Neural progenitor cell (in vitro differentiated cells): Measurements from ENCODE around the gene MYCT1. TPM values are rescaled to one million over a fixed set of nuclear protein-coding genes. Genes with fewer than 3 reads are reported as not detected.
A peak's percentile ranks its signal among the peaks of the same experiment; 100 is the strongest.

Experiments used
- DNase-seq: peaks from one replicate; pipeline ENCODE4 v3.0.0-alpha.2; 2016; ENCODE audit warnings: low spot score
- H2AFZ ChIP-seq: fragments of 200-600 bp; sonication (generic); replicated peaks from 2 replicates; pipeline ENCODE4 v1.6.1; 2016; ENCODE audit warnings: antibody characterized with exemption
- H3F3A ChIP-seq: fragments of 200-600 bp; sonication (generic); 2 replicates; pipeline ENCODE4 v1.6.1; 2016; ENCODE audit warnings: antibody characterized with exemption, low read depth
- H3K27ac ChIP-seq: fragments of 200-600 bp; sonication (generic); 2 replicates; pipeline ENCODE4 v1.5.1; 2016; ENCODE audit warnings: mild to moderate bottlenecking
- H3K27me3 ChIP-seq: fragments of 200-600 bp; sonication (generic); 2 replicates; pipeline ENCODE4 v1.6.1; 2016; ENCODE audit warnings: mild to moderate bottlenecking, moderate library complexity
- H3K36me3 ChIP-seq: fragments of 200-600 bp; sonication (generic); 2 replicates; pipeline ENCODE4 v1.5.1; 2016
- H3K4me1 ChIP-seq: fragments of 200-600 bp; sonication (generic); 2 replicates; pipeline ENCODE4 v1.6.1; 2016; ENCODE audit warnings: mixed run types
- H3K4me2 ChIP-seq: fragments of 200-600 bp; sonication (generic); 2 replicates; pipeline ENCODE4 v1.6.1; 2016
- H3K4me3 ChIP-seq: fragments of 200-600 bp; sonication (generic); 2 replicates; pipeline ENCODE4 v1.5.1; 2016
- H3K79me2 ChIP-seq: fragments of 200-600 bp; sonication (generic); 2 replicates; pipeline ENCODE4 v1.6.1; 2016; ENCODE audit warnings: low read depth
- H3K9ac ChIP-seq: fragments of 200-600 bp; sonication (generic); 2 replicates; pipeline ENCODE4 v1.6.1; 2016
- H3K9me3 ChIP-seq: fragments of 200-600 bp; sonication (generic); 2 replicates; pipeline ENCODE4 v1.5.1; 2016; ENCODE audit warnings: low read depth
- H4K20me1 ChIP-seq: fragments of 200-600 bp; sonication (generic); 2 replicates; pipeline ENCODE4 v1.6.1; 2016; ENCODE audit warnings: low read depth
- H3K27ac Mint-ChIP-seq: 3 replicates; pipeline ENCODE4 v1.8.0; 2021; ENCODE audit warnings: mixed read lengths
- H3K27me3 Mint-ChIP-seq: 2 replicates; pipeline ENCODE4 v1.8.0; 2022; ENCODE audit warnings: low read depth, mild to moderate bottlenecking, inconsistent platforms, moderate library complexity, mixed read lengths; ENCODE audit not compliant: insufficient read depth
- H3K36me3 Mint-ChIP-seq: 3 replicates; pipeline ENCODE4 v1.8.0; 2021; ENCODE audit warnings: mixed read lengths
- H3K4me1 Mint-ChIP-seq: 3 replicates; pipeline ENCODE4 v1.8.0; 2021; ENCODE audit warnings: mixed read lengths
- H3K4me3 Mint-ChIP-seq: 3 replicates; pipeline ENCODE4 v1.8.0; 2021; ENCODE audit warnings: mild to moderate bottlenecking, moderate library complexity, mixed read lengths
- H3K9me3 Mint-ChIP-seq: 3 replicates; pipeline ENCODE4 v1.8.0; 2020; ENCODE audit warnings: mixed read lengths
- CTCF ChIP-seq: fragments of 200-600 bp; sonication (generic); IDR thresholded peaks from 2 replicates; pipeline ENCODE4 v1.5.1; 2017; ENCODE audit warnings: antibody characterized with exemption, mild to moderate bottlenecking
- EZH2 ChIP-seq: fragments of 200-600 bp; sonication (generic); IDR thresholded peaks from 2 replicates; pipeline ENCODE4 v1.6.1; 2017; ENCODE audit warnings: antibody characterized with exemption, mild to moderate bottlenecking, moderate library complexity
- EZH2phosphoT487 ChIP-seq: fragments of 200-600 bp; sonication (generic); IDR thresholded peaks from 2 replicates; pipeline ENCODE4 v1.6.1; 2017; ENCODE audit warnings: antibody characterized with exemption
- total RNA-seq: library from RNA; depleted of rRNA; stranded (reverse); fragments of >200 nt; gene quantifications from 2 replicates; pipeline ENCODE4 v1.2.3, GENCODE V29; 2015; ENCODE audit warnings: low replicate concordance

Gene MYCT1
- total RNA-seq, 1 donor from 2014 or later = not detected

DNA sequence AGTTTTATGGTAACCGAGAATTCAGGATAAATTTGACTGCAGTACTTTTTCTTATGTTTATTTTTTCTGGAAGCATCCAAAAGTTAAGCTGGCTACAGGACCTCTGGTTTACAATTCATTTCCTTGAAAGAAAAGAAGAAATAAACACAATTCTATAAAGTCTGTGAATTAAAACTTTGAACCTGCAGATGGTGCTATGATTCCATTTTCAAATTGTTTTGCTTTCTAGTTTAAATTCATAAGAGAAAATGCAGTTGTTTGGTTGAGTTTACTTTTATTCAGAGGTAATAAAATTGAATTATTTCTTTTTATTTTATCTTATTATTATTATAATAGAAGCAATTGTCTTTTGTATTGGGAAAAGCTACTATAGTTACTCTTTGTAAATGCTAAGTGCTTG is 51.1 kb downstream of the MYCT1 start:
- H3K27me3 ChIP-seq = no peaks in the 10 kb centered on the region
- no peak overlapping the region for H3K4me3 ChIP-seq
- no peak overlapping the region for H3K27ac ChIP-seq
- Mint-ChIP-seq H3K4me3 (no peak overlapping the region), H3K27me3 (peaks cover 2% of the 10 kb centered on the region), H3K9me3 (no peaks in the 10 kb centered on the region), H3K4me1 (no peaks in the 10 kb centered on the region), H3K27ac (no peak overlapping the region), H3K36me3 (no peaks in the 10 kb centered on the region)
- H3F3A ChIP-seq = no peaks in the 10 kb centered on the region
- TF ChIP-seq EZH2phosphoT487 = no peak
- TF ChIP-seq CTCF = peak; percentile 41
- TF ChIP-seq EZH2 = no peak
- no peak overlapping the region for H3K4me2 ChIP-seq
- H3K4me1 ChIP-seq = no peaks in the 10 kb centered on the region
- no peaks in the 10 kb centered on the region for H3K9me3 ChIP-seq
- H3K36me3 ChIP-seq = no peaks in the 10 kb centered on the region
- no peaks in the 10 kb centered on the region for H3K79me2 ChIP-seq
- H3K9ac ChIP-seq = no peak overlapping the region
- H4K20me1 ChIP-seq = no peaks in the 10 kb centered on the region
- H2AFZ ChIP-seq = no peak overlapping the region
- DNase-seq = no peak

DNA sequence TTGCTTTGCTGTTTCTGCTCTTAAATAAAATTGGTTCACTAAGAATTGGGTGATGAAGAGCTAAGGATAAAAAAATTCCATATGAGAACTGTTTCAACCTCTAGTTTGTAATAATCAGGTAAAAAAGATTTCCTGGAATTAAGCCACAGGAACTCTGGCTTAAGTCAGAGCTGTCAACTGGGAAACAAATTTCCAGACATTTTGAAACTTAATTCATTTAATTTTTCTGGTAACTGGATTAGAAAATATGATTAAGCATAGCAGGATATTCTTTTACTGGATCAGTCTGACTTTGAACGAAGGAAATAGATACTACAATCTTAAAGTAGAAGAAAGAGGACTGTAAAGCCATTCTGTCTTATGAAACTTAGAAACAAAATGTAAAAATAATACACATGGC is 51.6 kb downstream of the MYCT1 start:
- H3K36me3 Mint-ChIP-seq = no peaks in the 10 kb centered on the region
- Histone ChIP-seq H4K20me1 (no peaks in the 10 kb centered on the region), H3K36me3 (no peaks in the 10 kb centered on the region), H3K9ac (no peak overlapping the region), H3K4me3 (no peak overlapping the region), H3K4me2 (no peak overlapping the region), H2AFZ (no peak overlapping the region), H3K9me3 (no peaks in the 10 kb centered on the region), H3K4me1 (no peaks in the 10 kb centered on the region), H3K79me2 (no peaks in the 10 kb centered on the region), H3F3A (no peaks in the 10 kb centered on the region), H3K27me3 (no peaks in the 10 kb centered on the region), H3K27ac (no peak overlapping the region)
- TF ChIP-seq EZH2phosphoT487 (no peak), EZH2 (no peak)
- peaks cover 2% of the 10 kb centered on the region for H3K27me3 Mint-ChIP-seq
- no peak overlapping the region for H3K4me3 Mint-ChIP-seq
- no peaks in the 10 kb centered on the region for H3K4me1 Mint-ChIP-seq
- DNase-seq = no peak
- no peak overlapping the region for H3K27ac Mint-ChIP-seq
- H3K9me3 Mint-ChIP-seq = no peaks in the 10 kb centered on the region

DNA sequence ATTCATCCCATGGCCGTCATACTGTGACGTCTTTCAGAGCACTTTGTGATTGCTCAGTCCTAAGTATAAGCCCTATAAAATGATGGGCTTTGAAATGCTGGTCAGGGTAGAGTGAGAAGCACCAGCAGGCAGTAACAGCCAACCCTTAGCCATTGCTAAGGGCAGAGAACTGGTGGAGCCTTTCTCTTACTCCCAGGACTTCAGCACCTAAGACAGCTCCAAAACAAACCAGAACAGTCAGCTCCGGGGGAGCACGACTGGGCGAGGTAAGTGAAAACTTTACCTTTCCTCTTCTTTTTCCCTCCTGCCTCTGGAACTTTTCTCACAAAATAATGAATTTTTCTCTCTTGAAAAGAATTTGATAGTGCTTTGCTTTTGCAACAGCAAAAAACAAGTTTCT is 53.0 kb downstream of the MYCT1 start, which contains the start of gene VIP:
TSS of gene VIP (plus strand) at position 104 of the 400 bp plus-strand sequence. CDS start 1,381 bp downstream, outside the sequence.
- Mint-ChIP-seq H3K4me1 (no peaks in the 10 kb centered on the region), H3K4me3 (no peak within 1 kb of the TSS), H3K9me3 (no peaks in the 10 kb centered on the region), H3K36me3 (no peaks in the 10 kb centered on the region), H3K27me3 (peaks cover 2% of the 10 kb centered on the region), H3K27ac (no peak within 1 kb of the TSS)
- H2AFZ ChIP-seq = no peak within 1 kb of the TSS
- DNase-seq = peak; percentile 82
- no peaks in the 10 kb centered on the region for H3K36me3 ChIP-seq
- H3K9me3 ChIP-seq = no peaks in the 10 kb centered on the region
- no peaks in the 10 kb centered on the region for H3K27me3 ChIP-seq
- H3K4me2 ChIP-seq = no peak within 1 kb of the TSS
- no peak within 1 kb of the TSS for H3K4me3 ChIP-seq
- H3K9ac ChIP-seq = no peak within 1 kb of the TSS
- no peaks in the 10 kb centered on the region for H3K79me2 ChIP-seq
- TF ChIP-seq CTCF (no peak), EZH2 (no peak), EZH2phosphoT487 (no peak)
- no peak within 1 kb of the TSS for H3K27ac ChIP-seq
- H3K4me1 ChIP-seq = no peaks in the 10 kb centered on the region
- no peaks in the 10 kb centered on the region for H3F3A ChIP-seq
- H4K20me1 ChIP-seq = no peaks in the 10 kb centered on the region

GRCh38 chr6:152765331-152765730 is 67.6 kb downstream of the MYCT1 start:
- H3K4me1 ChIP-seq = no peaks in the 10 kb centered on the region
- no peaks in the 10 kb centered on the region for H3K36me3 Mint-ChIP-seq
- no peak overlapping the region for H3K27ac Mint-ChIP-seq
- H3K9me3 ChIP-seq = no peaks in the 10 kb centered on the region
- H3K4me2 ChIP-seq = no peak overlapping the region
- H2AFZ ChIP-seq = no peak overlapping the region
- no peak overlapping the region for H3K4me3 ChIP-seq
- H3K36me3 ChIP-seq = no peaks in the 10 kb centered on the region
- no peak overlapping the region for H3K9ac ChIP-seq
- H3F3A ChIP-seq = no peaks in the 10 kb centered on the region
- no peak for TF ChIP-seq CTCF
- no peak for TF ChIP-seq EZH2phosphoT487
- TF ChIP-seq EZH2 = no peak
- H3K27me3 ChIP-seq = no peaks in the 10 kb centered on the region
- no peak overlapping the region for H3K27ac ChIP-seq
- no peaks in the 10 kb centered on the region for H3K4me1 Mint-ChIP-seq
- no peaks in the 10 kb centered on the region for H3K79me2 ChIP-seq
- peaks cover 2% of the 10 kb centered on the region for H3K27me3 Mint-ChIP-seq
- DNase-seq = no peak
- H3K9me3 Mint-ChIP-seq = no peaks in the 10 kb centered on the region
- no peaks in the 10 kb centered on the region for H4K20me1 ChIP-seq
- H3K4me3 Mint-ChIP-seq = no peak overlapping the region
